ENCODE data around the gene OR2Y1. TPM values are rescaled to one million over a fixed set of nuclear protein-coding genes. Genes with fewer than 3 reads are reported as not detected.

OR2Y1 gene
- total and polyA plus RNA-seq, 5 donors from 2014 or later: not detected

DNA sequence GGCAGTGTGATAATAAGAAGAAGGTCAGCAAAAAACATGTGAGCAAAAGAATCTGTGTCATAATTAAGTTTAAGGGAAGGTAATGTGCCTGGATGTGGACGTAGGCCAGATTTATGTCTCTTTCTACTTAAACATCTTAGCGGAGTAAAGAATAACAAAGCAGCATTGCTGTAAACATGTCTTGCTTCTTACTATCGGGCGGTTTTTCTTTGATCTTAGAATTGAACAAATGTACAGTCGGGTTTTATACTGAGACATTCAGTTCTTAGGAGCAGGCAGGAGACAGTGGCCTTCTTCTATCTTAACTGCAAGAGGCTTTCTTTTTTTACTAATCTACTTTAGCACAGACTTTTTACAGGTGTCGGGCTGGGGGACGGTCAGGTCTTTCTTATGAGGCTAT lies 50.1 kb downstream of the OR2Y1 start:
- ATAC-seq (ENCODE audit: low read depth in 2 of 2) (no peak), DNase-seq (peak in 2 of 3 donors; percentile 17 to 47)
- Histone ChIP-seq H3K27me3 (ENCODE audit: control insufficient read depth, insufficient read depth, low read length) (peaks cover 11% of the 10 kb centered on the region), H3K27ac (ENCODE audit: insufficient read depth, low read length, poor library complexity, severe bottlenecking) (peak overlapping the region; percentile 55), H3K4me3 (ENCODE audit: low read depth, low read length) (peak overlapping the region; percentile 61), H3K9me3 (ENCODE audit: control insufficient read depth in 2 of 2, low read length in 2 of 2) (no peaks in the 10 kb centered on the region), H3K36me3 (ENCODE audit: control insufficient read depth, insufficient read depth, low read length) (no peaks in the 10 kb centered on the region), H3K4me1 (ENCODE audit: control insufficient read depth, insufficient read depth, low read length, poor library complexity, severe bottlenecking) (peaks cover 19% of the 10 kb centered on the region)
- Mint-ChIP-seq H3K36me3 (no peaks in the 10 kb centered on the region), H3K9me3 (peaks cover 0 to 2% (median 0%) of the 10 kb centered on the region in 7 donors), H3K4me3 (peak overlapping the region; percentile 49 to 83 (median 70)), H3K27me3 (peaks cover 4% of the 10 kb centered on the region), H3K4me1 (peaks cover 17 to 59% (median 28%) of the 10 kb centered on the region in 4 donors), H3K27ac (peak overlapping the region; percentile 80 to 97 (median 88))

Other genes starting within 250 kb of the OR2Y1 start
- 22.8 TPM for gene CNOT6, start 245.7 kb downstream of the OR2Y1 start, total RNA-seq
- 10 to 100 TPM in 1 of 4 donors, 1 to 10 TPM in 3; 7.6 to 11.2 (median 8.8) TPM for gene CNOT6, start 245.7 kb downstream of the OR2Y1 start, polyA plus RNA-seq
- not detected for gene SCGB3A1, start 148.6 kb downstream of the OR2Y1 start, total RNA-seq
- under 1 TPM in 1 of 4 donors, not detected in 3; 0.49 TPM for gene SCGB3A1, start 148.6 kb downstream of the OR2Y1 start, polyA plus RNA-seq
- 2.4 TPM for gene FLT4, start 90.5 kb downstream of the OR2Y1 start, total RNA-seq
- gene FLT4, start 90.5 kb downstream of the OR2Y1 start, polyA plus RNA-seq: 1 to 10 TPM; 1.2 to 4.0 (median 2.3) TPM
- gene MGAT1, start 62.7 kb upstream of the OR2Y1 start, total RNA-seq: 106 TPM
- gene MGAT1, start 62.7 kb upstream of the OR2Y1 start, polyA plus RNA-seq: 100 to 1,000 TPM; 171 to 210 (median 194) TPM
- gene ZFP62, start 121.2 kb upstream of the OR2Y1 start, total RNA-seq: 21.5 TPM
- gene ZFP62, start 121.2 kb upstream of the OR2Y1 start, polyA plus RNA-seq: 10 to 100 TPM; 21.4 to 31.2 (median 24.8) TPM
- gene BTNL8, start 159.1 kb upstream of the OR2Y1 start, total RNA-seq: not detected
- under 1 TPM in 2 of 4 donors, not detected in 2; 0.16 to 0.33 TPM for gene BTNL8, start 159.1 kb upstream of the OR2Y1 start, polyA plus RNA-seq
- not detected for gene BTNL3, start 248.8 kb upstream of the OR2Y1 start, total RNA-seq
- not detected for gene BTNL3, start 248.8 kb upstream of the OR2Y1 start, polyA plus RNA-seq

All from CD4-positive, CD25-positive, alpha-beta regulatory T cell (primary cell).